Measurements from ENCODE around the gene LMBR1L.

- TF ChIP-seq CTCF (IDR thresholded peaks at IDR 0.05; ENCODE audit: low read depth, low read length), result no peak
- no peak for TF ChIP-seq EZH2phosphoT487 (IDR thresholded peaks at IDR 0.05; ENCODE audit: low read depth)
Measured at GRCh38 chr12:49138999-49139398, 28.4 kb upstream of the LMBR1L start.
